GM21737 (cell line): ENCODE results near the gene PTPRG.

Experiments
- ATAC-seq: cut with Tn5 transposase; IDR thresholded peaks from one replicate; pipeline ENCODE4 v1.9.1; 2021; ENCODE audit warnings: mild to moderate bottlenecking, moderate library complexity; ENCODE audit not compliant: unreplicated experiment

PTPRG gene

GRCh38 chr3:62237286-62237948 lies 676.0 kb downstream of the PTPRG start:
- no peak for ATAC-seq

- no peak for ATAC-seq
Measured at GRCh38 chr3:62238003-62238402, 676.6 kb downstream of the PTPRG start.

- ATAC-seq = no peak
Measured at GRCh38 chr3:62238431-62238830, 677.1 kb downstream of the PTPRG start.

- no peak for ATAC-seq
Measured at GRCh38 chr3:62241279-62241678, 679.9 kb downstream of the PTPRG start.

- no peak for ATAC-seq
Measured at GRCh38 chr3:62242831-62243509, 681.6 kb downstream of the PTPRG start.

GRCh38 chr3:62246094-62246493 lies 684.7 kb downstream of the PTPRG start:
- ATAC-seq = no peak

- no peak for ATAC-seq
Measured at GRCh38 chr3:62246985-62247384, 685.6 kb downstream of the PTPRG start.

GRCh38 chr3:62248734-62249483 lies 687.5 kb downstream of the PTPRG start:
- ATAC-seq = no peak

- no peak for ATAC-seq
Measured at GRCh38 chr3:62249484-62249776, 688.1 kb downstream of the PTPRG start.

GRCh38 chr3:62249855-62250543 lies 688.6 kb downstream of the PTPRG start:
- no peak for ATAC-seq

- no peak for ATAC-seq
Measured at GRCh38 chr3:62252438-62253157, 691.2 kb downstream of the PTPRG start.

GRCh38 chr3:62253971-62254370 lies 692.6 kb downstream of the PTPRG start:
- no peak for ATAC-seq

GRCh38 chr3:62255758-62256157 lies 694.4 kb downstream of the PTPRG start:
- no peak for ATAC-seq

- no peak for ATAC-seq
Measured at GRCh38 chr3:62259924-62260323, 698.6 kb downstream of the PTPRG start.

- no peak for ATAC-seq
Measured at GRCh38 chr3:62260655-62261054, 699.3 kb downstream of the PTPRG start.

- ATAC-seq = no peak
Measured at GRCh38 chr3:62261121-62261520, 699.8 kb downstream of the PTPRG start.

- no peak for ATAC-seq
Measured at GRCh38 chr3:62261736-62262135, 700.4 kb downstream of the PTPRG start.

GRCh38 chr3:62265528-62265927 lies 704.2 kb downstream of the PTPRG start:
- no peak for ATAC-seq

- no peak for ATAC-seq
Measured at GRCh38 chr3:62266668-62267283, 705.4 kb downstream of the PTPRG start.

- ATAC-seq = no peak
Measured at GRCh38 chr3:62276658-62277180, 715.3 kb downstream of the PTPRG start.
